GM18861 (cell line): ENCODE measurements around the gene AGMO.

Source experiments
- ATAC-seq: cut with Tn5 transposase; IDR thresholded peaks from one replicate; pipeline ENCODE4 v1.9.1; 2021; ENCODE audit not compliant: unreplicated experiment

AGMO gene

DNA sequence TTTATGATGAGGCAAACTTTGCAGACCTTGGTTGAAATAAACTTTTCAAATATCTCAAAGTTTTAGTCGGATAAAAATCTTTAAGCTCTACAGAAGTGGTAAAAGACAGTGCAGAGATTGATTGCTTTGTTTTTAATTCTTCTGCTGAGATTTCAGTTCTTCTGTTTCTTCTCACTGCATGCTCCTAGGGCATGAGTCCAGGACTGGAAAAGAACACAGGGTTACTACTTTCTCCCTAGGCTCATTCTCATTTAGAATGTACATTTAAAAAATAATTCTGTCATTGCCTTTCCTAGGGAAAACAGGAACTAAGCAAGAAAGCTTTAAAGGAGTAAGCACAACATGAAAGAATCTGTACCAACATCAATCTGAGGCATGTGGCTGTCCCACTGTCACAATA is 402.6 kb downstream of the AGMO start:
- ATAC-seq: no peak

DNA sequence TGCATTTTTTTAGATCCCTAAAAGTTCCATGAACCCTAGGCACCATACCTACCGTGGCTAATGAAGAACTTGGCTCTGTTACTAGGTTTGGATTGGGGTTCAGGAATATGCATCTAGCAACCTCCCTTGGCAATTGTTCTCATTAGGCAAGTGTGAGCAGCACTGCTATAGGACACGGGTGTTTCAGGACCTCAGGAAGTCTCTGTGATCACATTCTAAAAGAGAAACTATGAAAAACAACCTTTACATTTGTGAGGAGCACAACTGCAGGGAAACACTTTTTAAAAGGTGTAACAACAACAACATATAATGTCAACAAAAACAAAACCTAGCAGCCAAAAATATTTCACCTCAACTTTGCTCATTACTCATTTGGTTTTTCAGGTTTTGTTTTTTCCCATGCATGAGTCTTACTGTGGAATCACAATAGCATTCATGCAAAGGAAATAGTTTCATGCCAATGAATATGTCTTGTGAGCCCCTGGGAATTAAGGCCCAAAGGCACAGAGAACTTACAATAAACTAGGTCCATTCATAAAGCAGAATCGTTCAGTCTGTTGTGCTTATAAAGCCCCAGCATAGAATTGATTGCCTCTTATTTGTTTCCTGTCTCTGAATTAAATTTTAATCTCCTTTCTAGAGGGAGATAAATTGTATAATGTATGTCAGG is 403.5 kb downstream of the AGMO start:
- ATAC-seq: no peak
